Omental fat pad (tissue), 4 donors: Measurements from ENCODE around the gene SEC14L5. TPM values are rescaled to one million over a fixed set of nuclear protein-coding genes. Genes with fewer than 3 reads are reported as not detected.

Experiments used
- ATAC-seq: fragments of 150-250 bp; one replicate; pipeline ENCODE4 v1.9.1; 2016; ENCODE audit warnings: mild to moderate bottlenecking, moderate library complexity; ENCODE audit not compliant: low FRiP score
- DNase-seq: peaks from one replicate; pipeline ENCODE4 v3.0.0-alpha.2; 2019; ENCODE audit warnings: low spot score
- total RNA-seq, 4 donors: library from RNA; depleted of rRNA; stranded (reverse); fragments of >200 nt; gene quantifications; one replicate each; pipeline ENCODE4 v1.1.0, GENCODE V29; 2016
- TF ChIP-seq, protein P1 (sequence below), 3 donors: fragments of 450-650 bp; IDR thresholded peaks; one replicate each; pipeline ENCODE4 v1.5.1; 2016 to 2017; ENCODE audit warnings: antibody characterized with exemption in 3 of 3, mild to moderate bottlenecking in 3 of 3, moderate library complexity in 2 of 3

SEC14L5 gene
- total RNA-seq, 4 donors from 2014 or later = 0.12 to 1.3 (median 0.45) TPM

DNA sequence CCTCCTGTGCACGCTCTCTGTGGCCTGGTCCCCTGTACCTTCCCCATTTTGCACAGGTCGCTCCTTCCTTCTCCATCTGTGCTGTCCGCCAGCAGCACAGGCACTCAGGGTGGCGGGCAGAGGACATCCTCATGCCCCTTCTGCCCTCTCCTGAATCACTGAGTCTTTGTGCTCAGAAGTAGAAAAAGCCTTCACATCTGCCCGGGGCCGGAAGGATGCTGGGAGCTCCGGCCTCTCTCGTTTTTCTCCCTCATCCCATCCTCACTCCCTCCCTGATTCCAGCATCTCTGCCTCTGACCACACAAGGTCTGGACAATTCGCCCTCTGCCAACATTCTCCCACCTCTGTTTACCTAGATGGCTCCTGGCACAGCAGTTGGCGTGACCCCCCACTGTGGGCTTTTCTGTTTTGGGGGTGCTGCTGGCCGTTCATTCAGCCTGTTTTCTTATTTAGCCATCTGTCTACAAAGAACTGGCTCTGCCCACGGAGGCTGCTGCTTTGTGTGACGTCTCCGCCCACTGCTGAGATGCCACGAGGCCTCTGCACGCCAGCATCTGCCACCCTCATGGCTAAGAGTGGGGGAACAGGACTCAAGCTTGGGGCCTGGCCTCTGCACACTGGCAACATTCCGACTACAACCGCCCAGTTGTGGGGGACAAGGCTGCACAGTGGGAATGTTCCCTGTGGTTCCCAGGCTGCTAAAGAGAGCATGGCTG is 36.7 kb downstream of the SEC14L5 start:
- ATAC-seq (no peak), DNase-seq (no peak)
- TF ChIP-seq, protein P1, sequence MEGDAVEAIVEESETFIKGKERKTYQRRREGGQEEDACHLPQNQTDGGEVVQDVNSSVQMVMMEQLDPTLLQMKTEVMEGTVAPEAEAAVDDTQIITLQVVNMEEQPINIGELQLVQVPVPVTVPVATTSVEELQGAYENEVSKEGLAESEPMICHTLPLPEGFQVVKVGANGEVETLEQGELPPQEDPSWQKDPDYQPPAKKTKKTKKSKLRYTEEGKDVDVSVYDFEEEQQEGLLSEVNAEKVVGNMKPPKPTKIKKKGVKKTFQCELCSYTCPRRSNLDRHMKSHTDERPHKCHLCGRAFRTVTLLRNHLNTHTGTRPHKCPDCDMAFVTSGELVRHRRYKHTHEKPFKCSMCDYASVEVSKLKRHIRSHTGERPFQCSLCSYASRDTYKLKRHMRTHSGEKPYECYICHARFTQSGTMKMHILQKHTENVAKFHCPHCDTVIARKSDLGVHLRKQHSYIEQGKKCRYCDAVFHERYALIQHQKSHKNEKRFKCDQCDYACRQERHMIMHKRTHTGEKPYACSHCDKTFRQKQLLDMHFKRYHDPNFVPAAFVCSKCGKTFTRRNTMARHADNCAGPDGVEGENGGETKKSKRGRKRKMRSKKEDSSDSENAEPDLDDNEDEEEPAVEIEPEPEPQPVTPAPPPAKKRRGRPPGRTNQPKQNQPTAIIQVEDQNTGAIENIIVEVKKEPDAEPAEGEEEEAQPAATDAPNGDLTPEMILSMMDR (IDR thresholded peaks at IDR 0.05) = no peak

DNA sequence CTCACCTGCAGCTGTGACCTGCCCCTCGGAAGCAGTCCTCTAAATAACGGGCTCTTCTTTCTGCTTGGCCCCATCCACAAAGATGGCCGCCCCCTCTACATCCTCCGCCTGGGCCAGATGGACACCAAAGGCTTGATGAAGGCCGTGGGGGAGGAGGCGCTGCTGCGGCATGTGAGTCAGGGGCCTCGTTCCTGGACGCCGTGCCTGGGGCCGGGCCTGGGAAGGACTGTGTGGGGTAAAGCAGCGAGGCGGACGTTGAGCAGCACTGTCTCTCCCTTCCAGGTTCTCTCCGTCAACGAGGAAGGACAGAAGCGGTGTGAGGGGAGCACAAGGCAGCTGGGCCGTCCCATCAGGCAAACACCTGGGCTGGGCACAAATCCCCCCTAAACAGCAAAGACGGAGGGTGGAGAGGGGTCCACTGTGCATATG is 42.5 kb downstream of the SEC14L5 start:
- DNase-seq = no peak
- TF ChIP-seq, protein P1 (IDR thresholded peaks at IDR 0.05) = no peak

GRCh38 chr16:5001571-5001970 is 43.4 kb downstream of the SEC14L5 start:
- DNase-seq = no peak
- ATAC-seq = no peak
- TF ChIP-seq, protein P1 (IDR thresholded peaks at IDR 0.05) = no peak

More for the DNA sequence above, 42.5 kb downstream of the SEC14L5 start:
- ATAC-seq = no peak

DNA sequence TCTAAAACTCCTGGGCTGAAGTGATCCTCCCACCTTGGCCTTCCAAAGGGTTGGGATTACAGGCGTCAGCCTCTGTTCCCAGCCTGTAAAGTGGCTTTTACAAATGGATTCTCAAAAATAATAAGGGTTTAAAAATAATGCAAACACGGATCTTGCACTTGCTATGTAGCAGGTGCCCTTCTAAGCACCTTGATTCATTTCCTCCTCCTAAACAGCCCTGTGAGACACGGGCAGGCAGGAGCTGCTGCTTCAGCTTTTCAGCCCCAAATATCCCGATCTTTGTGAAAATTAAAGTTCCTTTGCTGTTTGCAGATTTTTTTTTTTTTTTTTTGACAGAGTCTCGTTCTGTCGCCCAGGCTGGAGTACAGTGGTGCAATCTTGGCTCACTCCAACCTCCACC is 43.9 kb downstream of the SEC14L5 start:
- ATAC-seq = no peak
- DNase-seq = no peak
- TF ChIP-seq, protein P1 (IDR thresholded peaks at IDR 0.05) = no peak

- DNase-seq = no peak
- no peak for ATAC-seq
- TF ChIP-seq, protein P1 (IDR thresholded peaks at IDR 0.05) = no peak
Measured at GRCh38 chr16:5002699-5003143, 44.6 kb downstream of the SEC14L5 start.

GRCh38 chr16:5003211-5003610 is 45.1 kb downstream of the SEC14L5 start:
- DNase-seq (no peak), ATAC-seq (no peak)
- TF ChIP-seq, protein P1 (IDR thresholded peaks at IDR 0.05) = no peak

DNA sequence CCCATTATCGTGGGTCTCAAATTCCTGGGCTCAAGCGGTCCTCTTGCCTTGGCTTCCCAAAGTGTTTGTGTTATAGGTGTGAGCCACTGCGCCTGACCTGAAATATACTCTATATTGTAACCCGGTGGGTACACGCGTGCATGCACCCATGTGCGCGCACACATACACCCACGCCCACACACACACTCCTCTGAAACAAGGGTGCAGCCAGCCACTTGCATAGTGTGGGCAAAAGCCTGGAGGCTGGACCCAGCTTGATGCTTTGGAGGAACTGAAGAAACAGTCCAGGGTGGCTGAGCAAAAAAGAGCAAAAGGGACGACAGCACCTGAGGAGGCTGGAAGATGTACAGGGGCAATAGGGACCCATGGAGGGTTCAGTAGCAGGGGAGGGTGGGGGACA is 45.7 kb downstream of the SEC14L5 start:
- TF ChIP-seq, protein P1 (IDR thresholded peaks at IDR 0.05) = no peak

More for the DNA sequence above, 45.7 kb downstream of the SEC14L5 start:
- DNase-seq (no peak), ATAC-seq (no peak)
